ENCODE data around the gene TSFM.

The TSFM gene

GRCh38 chr12:57750561-57751431, 31.8 kb upstream of the TSFM start:
- TF ChIP-seq CTCF (IDR thresholded peaks at IDR 0.05; ENCODE audit: low read depth, low read length): no peak
- no peak for DNase-seq (ENCODE audit: extremely low read depth, low read depth)

- TF ChIP-seq CTCF (IDR thresholded peaks at IDR 0.05; ENCODE audit: low read depth, low read length): no peak
- no peak for DNase-seq (ENCODE audit: extremely low read depth, low read depth)
Observed at GRCh38 chr12:57751432-57751787, 31.2 kb upstream of the TSFM start.

GRCh38 chr12:57751788-57752667, 30.6 kb upstream of the TSFM start, which contains the start of gene CDK4:
Gene CDK4 (minus strand): TSS chr12:57752310. CDS start chr12:57751717, 593 bp downstream.
- peak; percentile 99 for DNase-seq (ENCODE audit: extremely low read depth, low read depth)

GRCh38 chr12:57752668-57753000, 30.0 kb upstream of the TSFM start:
- no peak for TF ChIP-seq CTCF (IDR thresholded peaks at IDR 0.05; ENCODE audit: low read depth, low read length)

More at GRCh38 chr12:57751788-57752667, 30.6 kb upstream of the TSFM start, which contains the start of gene CDK4:
- no peak for TF ChIP-seq CTCF (IDR thresholded peaks at IDR 0.05; ENCODE audit: low read depth, low read length)

GRCh38 chr12:57753756-57754337, 28.7 kb upstream of the TSFM start:
- TF ChIP-seq CTCF (IDR thresholded peaks at IDR 0.05; ENCODE audit: low read depth, low read length): no peak
- DNase-seq (ENCODE audit: extremely low read depth, low read depth): no peak

More at GRCh38 chr12:57752668-57753000, 30.0 kb upstream of the TSFM start:
- no peak for DNase-seq (ENCODE audit: extremely low read depth, low read depth)

GRCh38 chr12:57754411-57755193, 28.0 kb upstream of the TSFM start, which contains the start of gene MARCHF9:
Gene MARCHF9 (plus strand): TSS chr12:57755103. CDS start chr12:57755529, 426 bp downstream.
- TF ChIP-seq CTCF (IDR thresholded peaks at IDR 0.05; ENCODE audit: low read depth, low read length): no peak

More at GRCh38 chr12:57754411-57755193, 28.0 kb upstream of the TSFM start, which contains the start of gene MARCHF9:
- DNase-seq (ENCODE audit: extremely low read depth, low read depth): no peak

Data from AG09319 (cell line).